ENCODE measurements around the gene DNAH2.
A peak's percentile ranks its signal among the peaks of the same experiment; 100 is the strongest.

Gene DNAH2

GRCh38 chr17:7688808-7689316, 28.7 kb upstream of the DNAH2 start:
- no peak for DNase-seq (ENCODE audit: low read depth)
- H3K4me3 ChIP-seq (replicated peaks; ENCODE audit: low read depth, low read length) = peak overlapping the region; percentile 62
- TF ChIP-seq CTCF (IDR thresholded peaks at IDR 0.05; ENCODE audit: low read length, missing control alignments) = no peak

DNA sequence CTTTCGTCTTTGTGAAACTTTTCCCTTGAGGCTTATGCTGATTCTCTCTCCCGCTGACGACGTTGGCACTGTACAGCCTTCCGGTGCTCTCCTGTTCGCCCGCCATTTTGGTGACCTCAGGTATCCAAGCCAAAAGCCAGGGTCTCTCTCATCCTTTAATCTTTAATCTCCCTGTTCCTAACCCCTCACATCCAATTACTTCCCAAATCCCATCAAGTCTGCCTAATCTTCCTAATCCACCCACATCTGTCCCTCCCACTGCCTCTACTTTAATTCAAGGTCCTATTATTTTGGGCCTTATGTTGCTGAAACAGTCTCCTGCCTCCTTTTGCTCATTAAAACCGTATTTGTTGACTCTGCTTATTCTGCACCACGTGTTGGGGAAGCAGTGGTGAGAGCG, 22.0 kb upstream of the DNAH2 start:
- no peak for DNase-seq (ENCODE audit: low read depth)
- no peak for TF ChIP-seq CTCF (IDR thresholded peaks at IDR 0.05; ENCODE audit: low read length, missing control alignments)
- no peak overlapping the region for H3K4me3 ChIP-seq (replicated peaks; ENCODE audit: low read depth, low read length)

GRCh38 chr17:7697828-7698588, 19.5 kb upstream of the DNAH2 start:
- H3K4me3 ChIP-seq (replicated peaks; ENCODE audit: low read depth, low read length) = no peak overlapping the region
- TF ChIP-seq CTCF (IDR thresholded peaks at IDR 0.05; ENCODE audit: low read length, missing control alignments) = no peak
- no peak for DNase-seq (ENCODE audit: low read depth)

DNA sequence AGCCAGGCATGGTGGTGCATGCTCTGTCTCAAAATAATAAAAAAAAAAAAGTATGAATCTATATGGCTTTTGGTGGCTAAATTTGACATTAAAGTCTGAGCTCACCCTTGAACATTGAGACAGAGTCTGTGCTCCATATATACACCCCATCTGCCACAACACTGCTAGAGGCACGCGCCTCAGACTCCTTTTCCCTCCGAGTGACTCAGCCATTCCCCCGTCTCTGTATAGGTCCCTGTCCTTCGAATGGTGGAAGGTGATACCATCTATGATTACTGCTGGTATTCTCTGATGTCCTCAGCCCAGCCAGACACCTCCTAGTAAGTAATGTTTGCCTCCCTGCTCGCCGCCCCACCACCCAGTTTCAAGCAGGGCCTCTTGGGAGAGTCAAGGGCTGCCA, 17.0 kb upstream of the DNAH2 start:
- DNase-seq (ENCODE audit: low read depth) = no peak
- no peak for TF ChIP-seq CTCF (IDR thresholded peaks at IDR 0.05; ENCODE audit: low read length, missing control alignments)

DNA sequence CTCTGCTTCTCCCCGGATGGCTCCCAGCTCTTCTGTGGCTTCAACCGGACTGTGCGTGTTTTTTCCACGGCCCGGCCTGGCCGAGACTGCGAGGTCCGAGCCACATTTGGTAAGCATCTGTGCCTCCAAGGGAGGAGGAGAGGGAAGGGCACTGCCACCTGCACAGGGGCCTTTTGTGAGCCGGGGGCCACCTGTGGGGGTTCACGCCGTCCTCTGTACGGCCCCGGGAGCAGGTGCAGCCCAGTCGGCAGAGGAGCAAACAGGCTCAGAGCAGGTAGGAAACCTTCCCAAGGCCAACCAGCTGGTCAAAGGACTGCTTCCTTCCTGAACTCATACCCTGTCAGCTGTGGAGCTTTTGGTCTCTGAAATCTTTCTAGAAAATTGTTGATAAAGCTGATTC, 15.9 kb upstream of the DNAH2 start:
- DNase-seq (ENCODE audit: low read depth) = no peak
- no peak for TF ChIP-seq CTCF (IDR thresholded peaks at IDR 0.05; ENCODE audit: low read length, missing control alignments)
- H3K4me3 ChIP-seq (replicated peaks; ENCODE audit: low read depth, low read length) = no peak overlapping the region

More for the DNA sequence above, 17.0 kb upstream of the DNAH2 start:
- no peak overlapping the region for H3K4me3 ChIP-seq (replicated peaks; ENCODE audit: low read depth, low read length)

- no peak overlapping the region for H3K4me3 ChIP-seq (replicated peaks; ENCODE audit: low read depth, low read length)
- TF ChIP-seq CTCF (IDR thresholded peaks at IDR 0.05; ENCODE audit: low read length, missing control alignments) = no peak
- DNase-seq (ENCODE audit: low read depth) = no peak
Observed at GRCh38 chr17:7702776-7703175, 14.8 kb upstream of the DNAH2 start.
